SK-N-SH (cell line): ENCODE results near the gene HES6. TPM values are rescaled to one million over a fixed set of nuclear protein-coding genes. Genes with fewer than 3 reads are reported as not detected.

Experiments
- CTCF ChIA-PET: fragments of 300-600, 350-600 bp; formaldehyde crosslinking; extraction: SDS; loops from one replicate; lab custom pipeline; 2021; lab: Yijun Ruan, JAX
- POLR2A ChIA-PET: fragments of 350-600 bp; sonication (Branson Sonifier 250); formaldehyde crosslinking; extraction: SDS; loops from one replicate; lab custom pipeline; 2020; ENCODE audit warnings: antibody characterized with exemption, inconsistent platforms; lab: Yijun Ruan, JAX
- DNase-seq: peaks from one replicate; pipeline ENCODE4 v3.0.0; 2012
- H2AFZ ChIP-seq: fragments of 200-600 bp; sonication (generic); 2 replicates; pipeline ENCODE4 v1.8.1; 2016; ENCODE audit warnings: antibody characterized with exemption, mild to moderate bottlenecking, low read depth
- H3F3A ChIP-seq: fragments of 200-600 bp; sonication (generic); replicated peaks from 2 replicates; pipeline ENCODE3; 2016; ENCODE audit warnings: antibody characterized with exemption, mild to moderate bottlenecking; ENCODE audit not compliant: insufficient read depth
- H3K27ac ChIP-seq, 2 experiments: fragments of 200-500 bp in 1 of 2; fragments of 200-600 bp in 1 of 2; sonication (Bioruptor generic) in 1 of 2; sonication (generic), shearing (Covaris generic) in 1 of 2; 2 replicates each; pipeline versions ENCODE4 v1.5.1 to v1.6.1; 2014 to 2016; ENCODE audit warnings: low read depth in 2 of 2, inconsistent platforms in 1 of 2, low read length in 1 of 2, mild to moderate bottlenecking in 1 of 2, mixed read lengths in 1 of 2
- H3K27me3 ChIP-seq: fragments of 200-600 bp; sonication (generic), shearing (Covaris generic); 2 replicates; pipeline ENCODE4 v1.6.1; 2016; ENCODE audit warnings: mixed run types; ENCODE audit not compliant: insufficient read depth
- H3K36me3 ChIP-seq, 2 experiments: fragments of 200-500 bp in 1 of 2; fragments of 200-600 bp in 1 of 2; sonication (Bioruptor generic) in 1 of 2; sonication (generic) in 1 of 2; replicated peaks in 1 of 2; 2 replicates each; pipeline versions ENCODE3 to v1.5.1; 2014 to 2016; ENCODE audit warnings: low read length in 1 of 2, mild to moderate bottlenecking in 1 of 2; ENCODE audit not compliant: insufficient read depth in 2 of 2, control insufficient read depth in 1 of 2
- H3K4me1 ChIP-seq, 2 experiments: fragments of 200-500 bp in 1 of 2; fragments of 200-600 bp in 1 of 2; sonication (Bioruptor generic) in 1 of 2; sonication (generic), shearing (Covaris generic) in 1 of 2; 2 replicates each; pipeline versions ENCODE4 v1.5.1 to v1.6.1; 2014 to 2016; ENCODE audit warnings: low read depth in 1 of 2, low read length in 1 of 2, mixed run types in 1 of 2; ENCODE audit not compliant: insufficient read depth in 2 of 2, control insufficient read depth in 1 of 2
- H3K4me2 ChIP-seq: fragments of 200-600 bp; sonication (generic), shearing (Covaris generic); 2 replicates; pipeline ENCODE4 v1.6.1; 2017; ENCODE audit warnings: mixed run types
- H3K4me3 ChIP-seq, 2 experiments: fragments of 200-500 bp in 1 of 2; fragments of 200-600 bp in 1 of 2; sonication (Bioruptor generic) in 1 of 2; sonication (generic), shearing (Covaris generic) in 1 of 2; 2 replicates each; pipeline versions ENCODE4 v1.5.1 to v1.8.1; 2014 to 2016; ENCODE audit warnings: low read depth in 2 of 2, inconsistent platforms in 1 of 2, low read length in 1 of 2, mild to moderate bottlenecking in 1 of 2, mixed read lengths in 1 of 2, moderate library complexity in 1 of 2
- H3K79me2 ChIP-seq: fragments of 200-600 bp; sonication (generic); 2 replicates; pipeline ENCODE4 v1.8.1; 2017; ENCODE audit warnings: mild to moderate bottlenecking; ENCODE audit not compliant: insufficient read depth
- H3K9ac ChIP-seq: fragments of 200-600 bp; sonication (generic); 2 replicates; pipeline ENCODE4 v1.6.1; 2017; ENCODE audit warnings: mixed run types
- H3K9me2 ChIP-seq: fragments of 200-600 bp; sonication (generic); 2 replicates; pipeline ENCODE4 v1.6.1; 2017; ENCODE audit warnings: mixed run types
- H3K9me3 ChIP-seq: fragments of 200-600 bp; sonication (generic); 2 replicates; pipeline ENCODE4 v1.6.1; 2017; ENCODE audit warnings: mixed run types, mild to moderate bottlenecking, moderate library complexity
- H4K20me1 ChIP-seq: fragments of 200-600 bp; sonication (generic); 2 replicates; pipeline ENCODE4 v1.6.1; 2017; ENCODE audit warnings: mild to moderate bottlenecking, mixed run types; ENCODE audit not compliant: insufficient read depth
- CHD2 ChIP-seq: fragments of 150-350 bp; IDR thresholded peaks from 2 replicates; pipeline ENCODE4 v1.6.1; 2018; ENCODE audit warnings: low read length; ENCODE audit not compliant: partially characterized antibody
- ELF1 ChIP-seq: IDR thresholded peaks from 2 replicates; pipeline ENCODE4 v1.4.0; 2012
- FOSL2 ChIP-seq: IDR thresholded peaks from 2 replicates; pipeline ENCODE4 v1.4.0; 2012; ENCODE audit warnings: low read depth, mild to moderate bottlenecking, moderate library complexity, borderline replicate concordance
- FOXM1 ChIP-seq: IDR thresholded peaks from 2 replicates; pipeline ENCODE4 v1.4.0; 2012; ENCODE audit warnings: low read depth, mild to moderate bottlenecking
- GATA2 ChIP-seq: sonication (generic); formaldehyde crosslinking; IDR thresholded peaks from 2 replicates; pipeline ENCODE4 v1.5.0; 2020; ENCODE audit warnings: mild to moderate bottlenecking, missing genetic modification reagents
- POLR2AphosphoS5 ChIP-seq: IDR thresholded peaks from 2 replicates; pipeline ENCODE4 v1.6.1; 2012; ENCODE audit warnings: low read depth, low read length
- RAD21 ChIP-seq: IDR thresholded peaks from 2 replicates; pipeline ENCODE4 v1.6.1; 2012; ENCODE audit warnings: mild to moderate bottlenecking, low read length
- RCOR1 ChIP-seq: fragments of 150-350 bp; IDR thresholded peaks from 2 replicates; pipeline ENCODE4 v1.6.1; 2017; ENCODE audit warnings: antibody characterized with exemption, low read length
- RFX5 ChIP-seq: IDR thresholded peaks from 2 replicates; pipeline ENCODE4 v1.6.1; 2012; ENCODE audit warnings: mild to moderate bottlenecking, improper control_type of control experiment, low read length
- SIN3A ChIP-seq: IDR thresholded peaks from 2 replicates; pipeline ENCODE4 v1.6.1; 2012; ENCODE audit warnings: low read depth, mild to moderate bottlenecking, low read length, moderate library complexity, borderline replicate concordance
- SMC3 ChIP-seq: IDR thresholded peaks from 2 replicates; pipeline ENCODE4 v1.6.1; 2012; ENCODE audit warnings: low read depth, low read length, improper control_type of control experiment
- TCF12 ChIP-seq: IDR thresholded peaks from 2 replicates; pipeline ENCODE4 v1.4.0; 2012
- WGBS: methylation state at CpG from one replicate; pipeline ENCODE4 v1.1.6; 2017; ENCODE audit warnings: low lambda C conversion rate; 5-methylcytosine and 5-hydroxymethylcytosine counted together
- polyA plus RNA-seq, 3 experiments: library from polyadenylated mRNA; depleted of rRNA; stranded (reverse); fragments of >200 nt; gene quantifications; 2 replicates each; pipeline ENCODE4 v1.2.3, GENCODE V29; 2012
- TF ChIP-seq, protein P1 (sequence below): IDR thresholded peaks from 2 replicates; pipeline ENCODE4 v1.6.1; 2012; ENCODE audit warnings: mild to moderate bottlenecking, low read depth, low read length, moderate library complexity
- TF ChIP-seq, protein P2 (sequence below): IDR thresholded peaks from 2 replicates; pipeline ENCODE4 v1.4.0; 2012; ENCODE audit warnings: low read depth, borderline replicate concordance
- TF ChIP-seq, protein P3 (sequence below): fragments of 200-600 bp; sonication (generic); IDR thresholded peaks from 2 replicates; pipeline ENCODE4 v1.6.1; 2017; ENCODE audit warnings: antibody characterized with exemption, mild to moderate bottlenecking, moderate library complexity
- TF ChIP-seq, protein P4 (sequence below): IDR thresholded peaks from 2 replicates; pipeline ENCODE4; 2012

Gene HES6
- polyA plus RNA-seq, 1 of the 3 experiments (the other 2 are of a cell fraction): 3.6 TPM

DNA sequence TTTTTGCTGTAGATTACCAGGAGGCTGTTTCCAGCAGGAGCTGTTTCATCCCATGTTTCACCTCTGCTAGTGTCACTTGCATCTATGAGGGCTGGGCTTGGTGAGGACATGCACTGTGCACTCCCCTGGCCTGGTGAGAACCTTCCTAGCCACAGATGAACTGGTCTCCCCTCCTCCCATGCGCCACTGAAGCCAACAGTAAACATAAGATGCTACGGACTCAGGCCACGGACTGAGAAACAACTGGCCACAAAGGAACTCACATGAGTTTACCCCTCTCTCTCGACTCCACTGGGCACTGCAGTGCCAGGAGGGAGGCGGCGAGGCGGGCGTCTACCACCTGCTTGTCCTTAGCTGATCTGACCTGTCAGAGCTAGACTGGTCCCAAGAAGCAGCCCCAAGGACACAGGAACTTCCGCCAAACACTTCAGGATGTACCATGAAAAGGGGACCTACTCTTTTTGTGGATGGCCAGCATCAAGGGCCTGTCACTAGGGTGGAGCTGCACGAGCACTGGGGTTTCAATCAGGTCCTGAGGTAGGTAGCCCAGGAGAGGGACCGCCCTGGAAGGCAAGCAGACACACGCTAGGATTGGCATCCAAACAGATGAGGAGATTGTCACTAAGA is 22.8 kb upstream of the HES6 start (continued):
- TF ChIP-seq, protein P1, sequence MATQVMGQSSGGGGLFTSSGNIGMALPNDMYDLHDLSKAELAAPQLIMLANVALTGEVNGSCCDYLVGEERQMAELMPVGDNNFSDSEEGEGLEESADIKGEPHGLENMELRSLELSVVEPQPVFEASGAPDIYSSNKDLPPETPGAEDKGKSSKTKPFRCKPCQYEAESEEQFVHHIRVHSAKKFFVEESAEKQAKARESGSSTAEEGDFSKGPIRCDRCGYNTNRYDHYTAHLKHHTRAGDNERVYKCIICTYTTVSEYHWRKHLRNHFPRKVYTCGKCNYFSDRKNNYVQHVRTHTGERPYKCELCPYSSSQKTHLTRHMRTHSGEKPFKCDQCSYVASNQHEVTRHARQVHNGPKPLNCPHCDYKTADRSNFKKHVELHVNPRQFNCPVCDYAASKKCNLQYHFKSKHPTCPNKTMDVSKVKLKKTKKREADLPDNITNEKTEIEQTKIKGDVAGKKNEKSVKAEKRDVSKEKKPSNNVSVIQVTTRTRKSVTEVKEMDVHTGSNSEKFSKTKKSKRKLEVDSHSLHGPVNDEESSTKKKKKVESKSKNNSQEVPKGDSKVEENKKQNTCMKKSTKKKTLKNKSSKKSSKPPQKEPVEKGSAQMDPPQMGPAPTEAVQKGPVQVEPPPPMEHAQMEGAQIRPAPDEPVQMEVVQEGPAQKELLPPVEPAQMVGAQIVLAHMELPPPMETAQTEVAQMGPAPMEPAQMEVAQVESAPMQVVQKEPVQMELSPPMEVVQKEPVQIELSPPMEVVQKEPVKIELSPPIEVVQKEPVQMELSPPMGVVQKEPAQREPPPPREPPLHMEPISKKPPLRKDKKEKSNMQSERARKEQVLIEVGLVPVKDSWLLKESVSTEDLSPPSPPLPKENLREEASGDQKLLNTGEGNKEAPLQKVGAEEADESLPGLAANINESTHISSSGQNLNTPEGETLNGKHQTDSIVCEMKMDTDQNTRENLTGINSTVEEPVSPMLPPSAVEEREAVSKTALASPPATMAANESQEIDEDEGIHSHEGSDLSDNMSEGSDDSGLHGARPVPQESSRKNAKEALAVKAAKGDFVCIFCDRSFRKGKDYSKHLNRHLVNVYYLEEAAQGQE: no peak
- TF ChIP-seq RCOR1 (no peak), TCF12 (no peak), RFX5 (no peak), CHD2 (no peak)

DNA sequence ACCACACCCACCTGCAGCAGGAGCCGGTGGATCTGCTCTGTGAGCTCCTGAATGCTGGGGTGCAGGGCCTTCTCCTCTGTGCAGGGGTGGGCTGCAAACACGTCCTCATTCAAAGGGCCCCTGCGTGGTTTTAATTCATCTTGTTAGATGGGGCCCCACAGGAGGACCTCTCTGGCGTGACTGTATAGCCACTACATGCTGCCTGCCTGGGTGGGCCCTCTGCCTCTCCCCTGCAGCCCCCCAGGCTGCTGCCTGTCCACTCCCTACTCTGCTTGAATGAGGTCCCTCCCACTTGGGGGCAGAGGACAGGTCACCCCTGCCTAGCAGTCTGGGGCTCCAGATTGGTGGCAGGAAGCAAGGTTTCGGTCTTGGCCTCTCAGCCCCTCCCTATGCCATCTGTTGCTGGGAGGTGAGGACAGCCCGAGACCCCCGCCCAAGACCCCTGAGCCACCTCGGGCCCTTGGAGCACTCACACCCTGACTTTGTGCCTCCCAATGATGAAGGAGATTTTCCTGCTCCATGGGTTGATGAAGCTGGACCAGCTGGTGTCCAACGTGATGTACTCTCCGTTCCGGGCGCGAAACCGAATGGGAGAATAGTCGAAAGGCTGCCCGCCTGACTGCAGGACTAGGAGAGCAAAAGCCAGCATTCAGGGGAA is 22.0 kb upstream of the HES6 start:
- WGBS: 95% methylated on average over 14 of the region's 16 CpGs
- no peak overlapping the region for H2AFZ ChIP-seq
- H3K9ac ChIP-seq: no peak overlapping the region
- no peaks in the 10 kb centered on the region for H3K9me2 ChIP-seq
- H3K9me3 ChIP-seq: no peaks in the 10 kb centered on the region
- no peaks in the 10 kb centered on the region for H3K79me2 ChIP-seq
- H3F3A ChIP-seq: peaks cover 3% of the 10 kb centered on the region
- no peaks in the 10 kb centered on the region for H4K20me1 ChIP-seq
- no peak overlapping the region for H3K27ac ChIP-seq
- no peak for DNase-seq
- H3K4me1 ChIP-seq: peaks cover 0 to 19% of the 10 kb centered on the region in 2 experiments; a peak in 1 of 4 replicates
- no peak overlapping the region for H3K4me2 ChIP-seq
- H3K27me3 ChIP-seq: no peaks in the 10 kb centered on the region
- POLR2A ChIA-PET: no interaction called here
- H3K4me3 ChIP-seq: no peak overlapping the region
- peaks cover 0 to 7% of the 10 kb centered on the region in 2 experiments for H3K36me3 ChIP-seq
- CTCF ChIA-PET: interaction anchor here (0.7 to 5.2 kb wide), 7 partner anchors 9 to 401 kb away, joined by 3 to 72 read pairs (median 15); partner anchors contain the start of genes ERFE and HES6
- TF ChIP-seq, protein P2, sequence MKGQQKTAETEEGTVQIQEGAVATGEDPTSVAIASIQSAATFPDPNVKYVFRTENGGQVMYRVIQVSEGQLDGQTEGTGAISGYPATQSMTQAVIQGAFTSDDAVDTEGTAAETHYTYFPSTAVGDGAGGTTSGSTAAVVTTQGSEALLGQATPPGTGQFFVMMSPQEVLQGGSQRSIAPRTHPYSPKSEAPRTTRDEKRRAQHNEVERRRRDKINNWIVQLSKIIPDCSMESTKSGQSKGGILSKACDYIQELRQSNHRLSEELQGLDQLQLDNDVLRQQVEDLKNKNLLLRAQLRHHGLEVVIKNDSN: no peak
- TF ChIP-seq, protein P1: no peak
- TF ChIP-seq, protein P3, sequence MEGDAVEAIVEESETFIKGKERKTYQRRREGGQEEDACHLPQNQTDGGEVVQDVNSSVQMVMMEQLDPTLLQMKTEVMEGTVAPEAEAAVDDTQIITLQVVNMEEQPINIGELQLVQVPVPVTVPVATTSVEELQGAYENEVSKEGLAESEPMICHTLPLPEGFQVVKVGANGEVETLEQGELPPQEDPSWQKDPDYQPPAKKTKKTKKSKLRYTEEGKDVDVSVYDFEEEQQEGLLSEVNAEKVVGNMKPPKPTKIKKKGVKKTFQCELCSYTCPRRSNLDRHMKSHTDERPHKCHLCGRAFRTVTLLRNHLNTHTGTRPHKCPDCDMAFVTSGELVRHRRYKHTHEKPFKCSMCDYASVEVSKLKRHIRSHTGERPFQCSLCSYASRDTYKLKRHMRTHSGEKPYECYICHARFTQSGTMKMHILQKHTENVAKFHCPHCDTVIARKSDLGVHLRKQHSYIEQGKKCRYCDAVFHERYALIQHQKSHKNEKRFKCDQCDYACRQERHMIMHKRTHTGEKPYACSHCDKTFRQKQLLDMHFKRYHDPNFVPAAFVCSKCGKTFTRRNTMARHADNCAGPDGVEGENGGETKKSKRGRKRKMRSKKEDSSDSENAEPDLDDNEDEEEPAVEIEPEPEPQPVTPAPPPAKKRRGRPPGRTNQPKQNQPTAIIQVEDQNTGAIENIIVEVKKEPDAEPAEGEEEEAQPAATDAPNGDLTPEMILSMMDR: no peak
- no peak for TF ChIP-seq ELF1
- no peak for TF ChIP-seq FOXM1
- TF ChIP-seq FOSL2: no peak
- TF ChIP-seq SIN3A: no peak
- TF ChIP-seq SMC3: no peak
- no peak for TF ChIP-seq GATA2 (CRISPR knock-in tag)
- TF ChIP-seq RAD21: no peak
- TF ChIP-seq, protein P4, sequence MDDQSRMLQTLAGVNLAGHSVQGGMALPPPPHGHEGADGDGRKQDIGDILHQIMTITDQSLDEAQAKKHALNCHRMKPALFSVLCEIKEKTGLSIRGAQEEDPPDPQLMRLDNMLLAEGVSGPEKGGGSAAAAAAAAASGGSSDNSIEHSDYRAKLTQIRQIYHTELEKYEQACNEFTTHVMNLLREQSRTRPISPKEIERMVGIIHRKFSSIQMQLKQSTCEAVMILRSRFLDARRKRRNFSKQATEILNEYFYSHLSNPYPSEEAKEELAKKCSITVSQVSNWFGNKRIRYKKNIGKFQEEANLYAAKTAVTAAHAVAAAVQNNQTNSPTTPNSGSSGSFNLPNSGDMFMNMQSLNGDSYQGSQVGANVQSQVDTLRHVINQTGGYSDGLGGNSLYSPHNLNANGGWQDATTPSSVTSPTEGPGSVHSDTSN: no peak
- no peak for TF ChIP-seq POLR2AphosphoS5
